GM21423 (cell line): ENCODE results near the gene SCUBE2.
"Not testable (repeated sequence)": the region's sequence is repeated elsewhere in the genome, so short reads cannot be mapped to it uniquely, and the experiment has no call there.

Source experiments
- ATAC-seq: cut with Tn5 transposase; IDR thresholded peaks from one replicate; pipeline ENCODE4 v1.9.1; 2021; ENCODE audit warnings: mild to moderate bottlenecking, moderate library complexity; ENCODE audit not compliant: unreplicated experiment

The SCUBE2 gene

DNA sequence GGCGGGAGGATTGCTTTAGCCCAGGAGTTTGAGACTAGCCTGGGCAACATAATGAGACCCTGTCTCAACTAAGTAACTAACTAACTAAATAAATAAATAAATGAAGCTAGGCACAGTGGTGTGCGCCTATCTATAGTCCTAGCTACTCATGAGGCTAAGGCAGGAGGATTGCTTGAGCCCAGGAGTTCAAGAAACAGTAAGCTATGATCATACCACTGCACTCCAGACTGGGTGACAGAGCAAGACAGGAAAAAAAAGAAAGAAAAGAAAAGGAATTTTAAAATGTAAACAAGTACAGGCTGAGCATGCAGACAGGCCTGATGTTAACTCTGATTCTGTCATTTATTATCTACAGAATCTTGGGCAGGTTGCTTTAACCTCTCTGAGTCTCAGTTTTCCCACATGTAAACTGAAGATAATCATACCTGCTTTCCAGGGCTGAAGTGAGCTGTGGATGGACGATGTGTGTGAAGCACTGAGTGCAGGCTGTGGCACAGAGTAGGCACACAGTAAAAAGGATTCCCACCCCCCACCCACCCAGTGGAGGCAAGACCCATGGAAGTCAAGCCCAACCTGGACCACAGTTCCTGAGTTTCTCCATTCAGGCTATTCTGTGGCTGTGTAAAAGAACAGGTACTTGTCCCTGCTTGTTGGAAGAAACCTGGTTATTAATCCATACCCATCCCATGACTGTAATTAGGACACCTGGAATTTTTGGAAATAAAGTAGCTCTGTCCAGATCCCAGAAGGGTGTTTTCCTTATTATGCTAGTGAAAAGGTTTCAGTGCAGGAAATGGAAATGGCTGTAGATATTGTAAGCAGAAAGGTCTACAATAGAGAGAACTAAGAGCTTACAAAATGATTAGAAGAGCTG is 18.7 kb upstream of the SCUBE2 start:
- ATAC-seq, result no peak

DNA sequence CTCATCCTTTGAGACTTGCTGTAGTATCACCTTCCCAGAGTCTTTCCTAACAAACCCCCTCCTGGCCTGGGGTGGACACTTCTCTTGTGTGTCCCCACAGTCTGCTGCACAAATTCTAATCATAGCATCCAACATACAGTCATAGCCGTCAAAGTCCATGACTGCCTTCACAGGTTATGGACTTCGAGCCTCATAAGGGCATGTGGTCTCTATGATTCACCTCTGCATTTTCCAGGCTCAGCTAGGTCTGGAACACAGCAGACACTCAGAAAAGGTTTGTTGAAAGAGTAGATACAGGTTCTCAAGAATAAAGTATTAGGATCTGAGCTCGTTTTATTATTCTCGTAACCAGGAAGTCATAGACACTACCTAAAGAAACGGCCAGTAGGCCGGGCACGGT is 13.2 kb upstream of the SCUBE2 start:
- no peak for ATAC-seq

GRCh38 chr11:9103542-9104276 is 12.3 kb upstream of the SCUBE2 start:
- ATAC-seq, result no peak

- no peak for ATAC-seq
Observed at GRCh38 chr11:9099617-9100016, 8.2 kb upstream of the SCUBE2 start.

DNA sequence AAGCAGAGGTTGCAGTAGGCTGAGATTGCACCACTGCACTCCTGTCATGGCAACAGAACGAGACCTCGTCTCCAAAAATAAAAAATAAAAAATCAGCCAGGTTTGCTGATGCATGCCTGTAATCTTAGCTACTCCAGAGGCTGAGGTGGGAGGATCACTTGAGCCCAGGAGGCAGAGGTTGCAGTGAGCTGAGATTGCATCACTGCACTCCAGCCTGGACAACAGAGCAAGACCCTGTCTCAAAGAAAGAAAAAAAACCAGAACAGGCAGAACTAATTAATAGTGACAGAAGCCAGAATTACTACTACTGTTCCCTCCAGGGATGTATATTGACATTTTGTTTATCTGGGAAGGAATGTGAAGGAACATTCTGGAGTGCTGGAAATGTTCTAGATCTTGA is 7.1 kb upstream of the SCUBE2 start:
- not testable (repeated sequence) for ATAC-seq

- ATAC-seq, result not testable (repeated sequence)
Observed at GRCh38 chr11:9097186-9097943, 6.0 kb upstream of the SCUBE2 start.

- ATAC-seq, result no peak
Observed at GRCh38 chr11:9096427-9096826, 5.0 kb upstream of the SCUBE2 start.

DNA sequence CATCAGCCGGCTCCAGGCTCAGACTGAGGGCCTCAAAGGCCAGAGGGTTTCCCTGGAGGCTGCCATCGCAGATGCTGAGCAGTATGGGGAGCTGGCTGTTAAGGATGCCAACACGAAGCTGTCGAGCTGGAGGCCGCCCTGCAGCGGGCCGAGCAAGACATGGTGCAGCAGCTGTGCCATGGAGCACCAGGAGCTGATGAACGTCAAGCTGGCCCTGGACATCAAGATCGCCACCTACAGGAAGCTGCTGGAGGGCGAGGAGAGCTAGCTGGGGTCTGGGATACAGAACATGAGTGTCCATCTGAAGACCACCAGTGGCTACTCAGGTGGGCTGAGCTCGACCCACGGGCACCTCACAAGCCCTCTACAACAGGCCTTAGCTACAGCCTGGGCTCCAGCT is 4.0 kb upstream of the SCUBE2 start:
- no peak for ATAC-seq

GRCh38 chr11:9094420-9094819 is 3.0 kb upstream of the SCUBE2 start:
- no peak for ATAC-seq

DNA sequence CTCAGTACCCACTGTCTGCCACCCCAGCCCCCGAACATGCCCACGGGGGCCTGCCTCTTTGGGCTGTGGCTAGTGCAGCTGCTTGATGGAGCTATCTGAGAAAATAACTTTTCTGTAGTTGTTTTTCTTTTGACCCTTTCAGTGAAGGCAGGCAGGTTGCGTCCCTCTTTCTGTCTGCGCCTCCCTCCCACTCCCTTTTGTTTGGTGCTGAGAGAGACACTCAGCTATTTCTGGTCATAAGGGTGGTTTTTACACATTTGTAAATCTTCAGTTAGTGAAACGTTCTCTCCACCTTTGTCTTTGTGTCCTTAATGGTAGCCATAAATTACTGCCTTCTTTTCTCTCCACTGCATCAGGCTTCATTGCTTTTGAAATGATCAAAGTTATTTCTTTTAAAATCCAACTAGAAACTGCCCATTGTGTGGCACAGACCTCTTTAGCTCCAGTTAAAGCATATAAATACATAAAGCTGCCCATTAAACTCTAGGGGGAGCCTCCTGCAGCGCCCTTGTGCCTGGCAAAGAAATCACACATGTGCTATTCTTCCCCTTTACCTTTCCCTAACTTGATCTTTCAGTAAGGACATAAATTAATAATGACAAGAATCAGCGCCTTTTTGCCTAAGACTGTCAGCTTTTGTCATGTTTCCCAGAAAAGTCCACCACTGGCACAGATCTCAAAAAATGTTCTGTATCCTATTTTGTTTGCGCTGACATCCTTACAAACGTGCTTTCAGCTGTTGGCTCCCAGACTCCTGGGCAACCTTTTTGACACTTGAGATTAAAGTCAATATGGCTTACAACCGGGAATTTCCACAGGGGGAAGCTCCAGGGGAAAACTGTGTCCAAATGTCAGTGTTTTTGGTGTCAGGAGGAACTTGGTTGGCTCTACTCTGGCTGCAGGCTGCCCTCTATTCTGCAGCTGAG is 1.7 kb upstream of the SCUBE2 start:
- no peak for ATAC-seq

DNA sequence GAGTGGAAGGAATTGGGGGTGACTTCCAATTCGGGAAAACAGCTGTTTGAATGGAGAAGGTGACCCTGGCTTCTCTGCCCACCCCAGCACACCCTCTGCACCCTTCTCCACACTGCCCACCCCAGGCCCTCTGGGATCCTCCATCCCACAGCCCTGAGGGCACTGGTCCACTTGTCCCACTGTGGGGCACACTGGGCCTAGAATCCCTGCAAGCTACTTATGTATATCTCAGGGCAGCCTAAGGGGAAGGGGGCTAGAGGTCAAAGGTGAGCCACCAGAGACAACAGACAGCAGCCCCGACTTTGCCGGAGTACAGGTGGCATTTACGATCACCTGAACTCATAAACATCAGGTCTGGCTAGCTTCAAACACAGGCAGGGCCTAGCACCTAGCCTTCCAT is 673 bp upstream of the SCUBE2 start:
- ATAC-seq, result no peak

GRCh38 chr11:9090488-9091043 is 833 bp downstream of the SCUBE2 start:
- no peak for ATAC-seq

- ATAC-seq, result no peak
Observed at GRCh38 chr11:9089636-9090035, 1.8 kb downstream of the SCUBE2 start.

GRCh38 chr11:9089061-9089460 is 2.3 kb downstream of the SCUBE2 start:
- ATAC-seq, result no peak

GRCh38 chr11:9082575-9082974 is 8.8 kb downstream of the SCUBE2 start:
- no peak for ATAC-seq

DNA sequence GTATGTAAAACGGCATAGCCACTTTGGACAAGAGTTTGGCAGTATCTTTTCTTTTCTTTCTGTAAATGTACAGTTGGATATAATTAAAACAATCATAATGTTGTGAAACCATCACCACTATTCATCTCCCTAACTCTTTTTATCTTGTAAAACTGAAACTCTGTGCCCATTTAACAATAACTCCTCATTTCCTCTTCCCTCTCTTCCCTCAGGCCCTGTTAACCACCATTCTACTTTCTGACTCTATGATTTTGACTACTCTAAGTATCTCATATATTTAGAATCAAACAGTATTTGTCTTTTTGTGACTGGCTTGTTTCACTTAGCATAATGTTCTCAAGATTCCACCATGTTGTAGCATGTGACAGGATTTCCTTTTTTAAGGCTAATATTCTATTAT is 10.2 kb downstream of the SCUBE2 start:
- ATAC-seq, result no peak

- no peak for ATAC-seq
Observed at GRCh38 chr11:9078113-9079086, 13.0 kb downstream of the SCUBE2 start.

- ATAC-seq, result no peak
Observed at GRCh38 chr11:9077164-9077563, 14.2 kb downstream of the SCUBE2 start.

DNA sequence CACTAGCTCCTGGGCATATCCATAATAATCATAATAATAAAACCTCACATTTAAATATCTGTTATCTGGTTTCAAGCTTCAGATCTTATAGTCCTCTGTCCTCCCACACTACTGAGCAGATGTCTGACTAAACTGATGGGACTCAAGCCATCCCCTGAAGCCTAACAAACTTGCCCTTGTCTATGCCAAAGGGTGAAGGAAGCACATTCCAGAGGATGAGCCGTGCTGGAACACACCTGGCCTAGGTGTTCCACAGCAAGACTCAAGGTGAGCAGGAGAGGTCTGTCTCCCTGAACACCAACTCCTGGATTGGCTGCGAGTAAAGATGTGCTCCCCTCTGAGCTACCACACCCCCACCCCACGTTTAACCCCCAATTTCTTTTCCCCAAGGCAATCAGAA is 14.7 kb downstream of the SCUBE2 start:
- ATAC-seq, result no peak
